ENCODE results near the gene EXD3.

DNA sequence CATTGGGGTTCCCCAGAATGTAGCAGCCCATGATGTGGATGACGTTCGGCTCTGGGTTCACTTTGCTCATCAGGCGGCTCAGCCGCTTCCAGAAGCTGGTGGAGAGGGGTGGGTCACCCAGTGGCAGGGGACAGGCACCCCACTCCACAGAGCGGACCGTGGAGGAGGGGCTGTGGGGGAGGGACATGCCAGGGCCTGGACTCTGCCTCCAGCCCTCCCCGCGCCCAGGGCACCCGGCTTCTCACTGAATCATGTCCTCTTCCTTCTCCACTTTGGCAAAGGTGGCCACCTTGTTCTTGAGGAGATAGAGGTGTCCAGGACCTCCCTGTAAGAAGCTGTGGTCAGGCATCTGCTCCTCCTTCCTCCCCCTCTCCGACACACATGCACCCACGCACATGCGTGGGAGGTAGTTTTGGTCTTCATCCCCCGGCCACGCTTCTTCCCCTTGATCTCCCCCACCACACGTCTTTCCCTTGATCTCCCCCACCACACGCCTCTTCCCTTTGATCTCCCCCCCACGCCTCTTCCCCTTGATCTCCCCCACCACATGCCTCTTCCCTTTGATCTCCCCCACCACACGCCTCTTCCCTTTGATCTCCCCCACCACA lies 27.1 kb upstream of the EXD3 start:
- TF ChIP-seq, protein P1, sequence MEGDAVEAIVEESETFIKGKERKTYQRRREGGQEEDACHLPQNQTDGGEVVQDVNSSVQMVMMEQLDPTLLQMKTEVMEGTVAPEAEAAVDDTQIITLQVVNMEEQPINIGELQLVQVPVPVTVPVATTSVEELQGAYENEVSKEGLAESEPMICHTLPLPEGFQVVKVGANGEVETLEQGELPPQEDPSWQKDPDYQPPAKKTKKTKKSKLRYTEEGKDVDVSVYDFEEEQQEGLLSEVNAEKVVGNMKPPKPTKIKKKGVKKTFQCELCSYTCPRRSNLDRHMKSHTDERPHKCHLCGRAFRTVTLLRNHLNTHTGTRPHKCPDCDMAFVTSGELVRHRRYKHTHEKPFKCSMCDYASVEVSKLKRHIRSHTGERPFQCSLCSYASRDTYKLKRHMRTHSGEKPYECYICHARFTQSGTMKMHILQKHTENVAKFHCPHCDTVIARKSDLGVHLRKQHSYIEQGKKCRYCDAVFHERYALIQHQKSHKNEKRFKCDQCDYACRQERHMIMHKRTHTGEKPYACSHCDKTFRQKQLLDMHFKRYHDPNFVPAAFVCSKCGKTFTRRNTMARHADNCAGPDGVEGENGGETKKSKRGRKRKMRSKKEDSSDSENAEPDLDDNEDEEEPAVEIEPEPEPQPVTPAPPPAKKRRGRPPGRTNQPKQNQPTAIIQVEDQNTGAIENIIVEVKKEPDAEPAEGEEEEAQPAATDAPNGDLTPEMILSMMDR (IDR thresholded peaks at IDR 0.05), result no peak
- TF ChIP-seq POLR2A (IDR thresholded peaks at IDR 0.05) (no peak), POLR2AphosphoS5 (IDR thresholded peaks at IDR 0.05) (no peak)

Data from breast epithelium (tissue), 3 donors.